Breast epithelium (tissue), 3 donors: ENCODE data around the gene NEDD4L.

ENCODE experiments used
- CTCF ChIP-seq, 3 donors: fragments of 450-650 bp; IDR thresholded peaks; one replicate each; pipeline ENCODE4 v1.5.1; 2016 to 2017; ENCODE audit warnings: antibody characterized with exemption in 3 of 3, mild to moderate bottlenecking in 3 of 3, moderate library complexity in 3 of 3
- POLR2A ChIP-seq: fragments of 450-650 bp; IDR thresholded peaks from one replicate; pipeline ENCODE4 v1.6.1; 2016; ENCODE audit warnings: antibody characterized with exemption, mild to moderate bottlenecking, moderate library complexity
- POLR2AphosphoS5 ChIP-seq, 3 donors: sonication (generic); formaldehyde crosslinking; IDR thresholded peaks; one replicate each; pipeline ENCODE4 v1.6.1; 2017; ENCODE audit warnings: antibody characterized with exemption in 3 of 3

- TF ChIP-seq CTCF (IDR thresholded peaks at IDR 0.05) = no peak
- no peak for TF ChIP-seq POLR2A
- no peak for TF ChIP-seq POLR2AphosphoS5 (IDR thresholded peaks at IDR 0.05)
Measured at GRCh38 chr18:58105206-58105887, 61.3 kb downstream of the NEDD4L start.
